MM.1S (cell line): ENCODE measurements around the gene MCRIP1.

ENCODE experiments used
- EZH2 ChIP-seq: fragments of 300-600 bp; sonication (generic); optimal IDR thresholded peaks from 2 replicates; pipeline ENCODE3; 2017; ENCODE audit warnings: low read depth, mild to moderate bottlenecking, antibody characterized with exemption, low read length, mixed read lengths
- EZH2phosphoT487 ChIP-seq: fragments of 300-600 bp; sonication (generic); IDR thresholded peaks from 2 replicates; pipeline ENCODE4 v1.6.1; 2018; ENCODE audit warnings: antibody characterized with exemption, low read length
- TF ChIP-seq, protein P1 (sequence below): fragments of 300-600 bp; sonication (generic); IDR thresholded peaks from 2 replicates; pipeline ENCODE4 v1.5.1; 2016; ENCODE audit warnings: antibody characterized with exemption, low read length, mixed read lengths

DNA sequence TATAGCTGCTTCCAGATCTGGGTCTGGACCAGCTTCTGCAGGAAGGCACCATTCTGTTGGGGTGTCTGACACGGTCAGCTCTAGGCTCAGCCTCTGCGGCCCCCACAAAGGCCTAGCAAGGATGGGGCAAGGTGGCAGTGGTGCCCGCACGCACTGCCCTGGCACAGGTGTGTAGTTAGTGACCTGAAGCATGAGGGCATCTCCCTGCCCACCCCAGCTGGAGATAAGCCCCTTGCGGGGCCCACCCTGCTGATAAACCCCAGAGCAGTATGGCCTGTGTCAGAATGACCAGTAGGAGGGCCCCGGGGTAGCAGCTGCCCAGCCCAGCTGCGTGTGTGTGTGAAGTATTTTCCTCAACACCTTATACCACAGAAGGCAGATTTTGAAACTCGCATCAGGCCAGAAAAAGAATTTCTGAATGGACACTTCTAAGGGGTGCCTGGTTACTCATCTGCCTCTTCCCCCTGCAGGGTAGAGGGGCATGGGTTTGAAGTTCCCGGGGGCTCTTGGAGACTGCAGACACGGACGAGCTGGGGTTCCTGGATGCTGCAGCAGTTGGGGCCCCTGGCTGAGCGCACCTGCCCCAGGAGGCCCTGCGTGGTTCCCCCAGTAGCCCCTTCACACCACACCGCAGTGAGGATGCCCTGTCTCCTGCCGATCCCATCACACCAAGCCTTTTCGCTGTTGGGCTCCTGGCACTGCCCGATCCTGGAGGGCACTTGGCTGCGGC is 33.5 kb upstream of the MCRIP1 start:
- TF ChIP-seq EZH2 (no peak), EZH2phosphoT487 (no peak)
- TF ChIP-seq, protein P1, sequence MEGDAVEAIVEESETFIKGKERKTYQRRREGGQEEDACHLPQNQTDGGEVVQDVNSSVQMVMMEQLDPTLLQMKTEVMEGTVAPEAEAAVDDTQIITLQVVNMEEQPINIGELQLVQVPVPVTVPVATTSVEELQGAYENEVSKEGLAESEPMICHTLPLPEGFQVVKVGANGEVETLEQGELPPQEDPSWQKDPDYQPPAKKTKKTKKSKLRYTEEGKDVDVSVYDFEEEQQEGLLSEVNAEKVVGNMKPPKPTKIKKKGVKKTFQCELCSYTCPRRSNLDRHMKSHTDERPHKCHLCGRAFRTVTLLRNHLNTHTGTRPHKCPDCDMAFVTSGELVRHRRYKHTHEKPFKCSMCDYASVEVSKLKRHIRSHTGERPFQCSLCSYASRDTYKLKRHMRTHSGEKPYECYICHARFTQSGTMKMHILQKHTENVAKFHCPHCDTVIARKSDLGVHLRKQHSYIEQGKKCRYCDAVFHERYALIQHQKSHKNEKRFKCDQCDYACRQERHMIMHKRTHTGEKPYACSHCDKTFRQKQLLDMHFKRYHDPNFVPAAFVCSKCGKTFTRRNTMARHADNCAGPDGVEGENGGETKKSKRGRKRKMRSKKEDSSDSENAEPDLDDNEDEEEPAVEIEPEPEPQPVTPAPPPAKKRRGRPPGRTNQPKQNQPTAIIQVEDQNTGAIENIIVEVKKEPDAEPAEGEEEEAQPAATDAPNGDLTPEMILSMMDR, result no peak
